HG03520 (cell line): ENCODE measurements around the gene GNB3.
"Not testable (repeated sequence)": the region's sequence is repeated elsewhere in the genome, so short reads cannot be mapped to it uniquely, and the experiment has no call there.

Source experiments
- ATAC-seq: cut with Tn5 transposase; IDR thresholded peaks from one replicate; pipeline ENCODE4 v1.9.1; 2021; ENCODE audit warnings: mild to moderate bottlenecking, moderate library complexity; ENCODE audit not compliant: unreplicated experiment

The GNB3 gene

GRCh38 chr12:6858799-6859198, 18.1 kb downstream of the GNB3 start:
- no peak for ATAC-seq

- no peak for ATAC-seq
These were observed 19.4 kb downstream of the GNB3 start for GRCh38 chr12:6860116-6860515.

- no peak for ATAC-seq
These were observed 20.2 kb downstream of the GNB3 start for GRCh38 chr12:6860942-6861341.

- no peak for ATAC-seq
These were observed 20.7 kb downstream of the GNB3 start for GRCh38 chr12:6861391-6861790.

GRCh38 chr12:6863033-6863432, 22.3 kb downstream of the GNB3 start:
- no peak for ATAC-seq

- no peak for ATAC-seq
These were observed 23.0 kb downstream of the GNB3 start for GRCh38 chr12:6863586-6864321.

GRCh38 chr12:6865307-6865706, 24.6 kb downstream of the GNB3 start:
- ATAC-seq, result not testable (repeated sequence)

GRCh38 chr12:6866163-6866919, 25.6 kb downstream of the GNB3 start:
- ATAC-seq, result no peak

GRCh38 chr12:6866920-6867412, 26.2 kb downstream of the GNB3 start:
- no peak for ATAC-seq

- peak; percentile 54 for ATAC-seq
These were observed 26.9 kb downstream of the GNB3 start, which contains the start of gene TPI1 for GRCh38 chr12:6867413-6868210. Gene TPI1, plus strand, starts transcription at chr12:6867531. Its CDS starts 36 bp downstream, at chr12:6867567.

- ATAC-seq, result no peak
These were observed 27.7 kb downstream of the GNB3 start for GRCh38 chr12:6868211-6869048.

- ATAC-seq, result no peak
These were observed 28.6 kb downstream of the GNB3 start for GRCh38 chr12:6869049-6870021.

- not testable (repeated sequence) for ATAC-seq
These were observed 29.6 kb downstream of the GNB3 start for GRCh38 chr12:6870304-6870703.

- no peak for ATAC-seq
These were observed 30.6 kb downstream of the GNB3 start for GRCh38 chr12:6871052-6871957.

GRCh38 chr12:6872073-6873048, 31.6 kb downstream of the GNB3 start:
- no peak for ATAC-seq

GRCh38 chr12:6873094-6874014, 32.6 kb downstream of the GNB3 start, which contains the start of gene SPSB2:
Gene SPSB2, minus strand, starts transcription at chr12:6873303. Its CDS starts 402 bp downstream, at chr12:6872901.
- ATAC-seq, result peak; percentile 75
